ENCODE data around the gene LAPTM5. TPM values are rescaled to one million over a fixed set of nuclear protein-coding genes. Genes with fewer than 3 reads are reported as not detected.

Gene LAPTM5
- total RNA-seq, 1 donor from 2014 or later = 39.8 TPM

GRCh38 chr1:30734580-30734979, 23.0 kb downstream of the LAPTM5 start:
- no peaks in the 10 kb centered on the region for H3K4me1 ChIP-seq
- intact Hi-C loops (cut with DNase I) = no loop called here
- H3K9me3 ChIP-seq = no peaks in the 10 kb centered on the region
- H3K27me3 ChIP-seq = no peaks in the 10 kb centered on the region
- H3K36me3 ChIP-seq = no peaks in the 10 kb centered on the region
- no peak overlapping the region for H3K4me3 ChIP-seq
- H3K27ac ChIP-seq = no peak overlapping the region
- DNase-seq (ENCODE audit: extremely low spot score in 2 of 2) = no peak
- TF ChIP-seq, protein P1, sequence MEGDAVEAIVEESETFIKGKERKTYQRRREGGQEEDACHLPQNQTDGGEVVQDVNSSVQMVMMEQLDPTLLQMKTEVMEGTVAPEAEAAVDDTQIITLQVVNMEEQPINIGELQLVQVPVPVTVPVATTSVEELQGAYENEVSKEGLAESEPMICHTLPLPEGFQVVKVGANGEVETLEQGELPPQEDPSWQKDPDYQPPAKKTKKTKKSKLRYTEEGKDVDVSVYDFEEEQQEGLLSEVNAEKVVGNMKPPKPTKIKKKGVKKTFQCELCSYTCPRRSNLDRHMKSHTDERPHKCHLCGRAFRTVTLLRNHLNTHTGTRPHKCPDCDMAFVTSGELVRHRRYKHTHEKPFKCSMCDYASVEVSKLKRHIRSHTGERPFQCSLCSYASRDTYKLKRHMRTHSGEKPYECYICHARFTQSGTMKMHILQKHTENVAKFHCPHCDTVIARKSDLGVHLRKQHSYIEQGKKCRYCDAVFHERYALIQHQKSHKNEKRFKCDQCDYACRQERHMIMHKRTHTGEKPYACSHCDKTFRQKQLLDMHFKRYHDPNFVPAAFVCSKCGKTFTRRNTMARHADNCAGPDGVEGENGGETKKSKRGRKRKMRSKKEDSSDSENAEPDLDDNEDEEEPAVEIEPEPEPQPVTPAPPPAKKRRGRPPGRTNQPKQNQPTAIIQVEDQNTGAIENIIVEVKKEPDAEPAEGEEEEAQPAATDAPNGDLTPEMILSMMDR (IDR thresholded peaks at IDR 0.05) = no peak
- no peak for TF ChIP-seq POLR2A (IDR thresholded peaks at IDR 0.05)
- TF ChIP-seq POLR2AphosphoS5 (IDR thresholded peaks at IDR 0.05; ENCODE audit: insufficient read depth in 1 of 2, low read depth in 1 of 2) = no peak

- Histone ChIP-seq H3K27me3 (no peaks in the 10 kb centered on the region), H3K36me3 (no peaks in the 10 kb centered on the region), H3K27ac (no peak overlapping the region), H3K4me1 (no peaks in the 10 kb centered on the region), H3K4me3 (no peak overlapping the region), H3K9me3 (no peaks in the 10 kb centered on the region)
- DNase-seq (ENCODE audit: extremely low spot score in 2 of 2) = no peak
- TF ChIP-seq POLR2AphosphoS5 (IDR thresholded peaks at IDR 0.05; ENCODE audit: insufficient read depth in 1 of 2, low read depth in 1 of 2) (no peak), POLR2A (IDR thresholded peaks at IDR 0.05) (no peak)
- TF ChIP-seq, protein P1 (IDR thresholded peaks at IDR 0.05) = no peak
- intact Hi-C loops (cut with DNase I) = no loop called here
These were observed 23.5 kb downstream of the LAPTM5 start for GRCh38 chr1:30734106-30734505.

- DNase-seq (ENCODE audit: extremely low spot score in 2 of 2) = no peak
- H3K27me3 ChIP-seq = no peaks in the 10 kb centered on the region
- no peaks in the 10 kb centered on the region for H3K9me3 ChIP-seq
- H3K4me1 ChIP-seq = no peaks in the 10 kb centered on the region
- no peaks in the 10 kb centered on the region for H3K36me3 ChIP-seq
- no peak overlapping the region for H3K4me3 ChIP-seq
- intact Hi-C loops (cut with DNase I) = no loop called here
- no peak overlapping the region for H3K27ac ChIP-seq
- TF ChIP-seq, protein P1 (IDR thresholded peaks at IDR 0.05) = no peak
- TF ChIP-seq POLR2A (IDR thresholded peaks at IDR 0.05) (no peak), POLR2AphosphoS5 (IDR thresholded peaks at IDR 0.05; ENCODE audit: insufficient read depth in 1 of 2, low read depth in 1 of 2) (no peak)
These were observed 24.1 kb downstream of the LAPTM5 start for GRCh38 chr1:30733493-30733892.

DNA sequence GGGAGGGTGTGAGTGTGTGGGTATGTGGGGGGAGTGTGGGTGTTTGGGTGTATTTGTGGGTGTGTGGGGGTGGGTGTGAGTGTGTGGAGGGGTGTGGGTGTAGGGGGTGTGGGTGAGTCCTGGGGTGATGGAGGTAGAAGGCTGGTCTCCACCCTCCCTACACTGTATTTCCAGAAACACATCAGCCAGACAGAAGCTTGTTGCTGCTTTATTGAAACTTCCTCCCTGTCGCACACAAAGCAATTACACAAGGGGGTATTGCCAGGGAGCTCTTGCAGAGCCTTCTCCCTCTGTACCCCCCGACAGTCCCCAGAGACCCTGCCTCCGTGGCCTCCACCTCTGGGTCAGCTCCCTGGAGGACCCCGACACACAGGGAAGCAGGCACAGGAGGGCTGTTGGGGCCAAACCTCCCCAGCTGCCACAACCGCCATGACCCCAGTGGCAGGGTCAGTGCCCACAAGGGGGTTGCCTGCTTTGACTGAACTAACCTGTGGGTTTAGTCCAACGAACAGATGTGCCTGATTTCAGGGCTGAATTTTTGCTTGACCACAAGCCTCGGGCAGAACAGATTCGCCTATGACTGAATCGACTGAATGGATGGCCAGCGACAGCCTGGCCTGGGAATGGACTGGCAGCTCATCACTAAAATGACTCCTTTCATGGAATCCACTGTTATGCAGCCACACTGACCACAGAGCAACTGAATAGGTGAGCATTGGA, 25.1 kb downstream of the LAPTM5 start:
- Histone ChIP-seq H3K27ac (no peak overlapping the region), H3K4me3 (no peak overlapping the region), H3K27me3 (no peaks in the 10 kb centered on the region), H3K4me1 (no peaks in the 10 kb centered on the region), H3K36me3 (no peaks in the 10 kb centered on the region), H3K9me3 (no peaks in the 10 kb centered on the region)
- no peak for DNase-seq (ENCODE audit: extremely low spot score in 2 of 2)
- intact Hi-C loops (cut with DNase I) = no loop called here
- TF ChIP-seq, protein P1 (IDR thresholded peaks at IDR 0.05) = no peak
- TF ChIP-seq POLR2AphosphoS5 (IDR thresholded peaks at IDR 0.05; ENCODE audit: insufficient read depth in 1 of 2, low read depth in 1 of 2) (no peak), POLR2A (IDR thresholded peaks at IDR 0.05) (no peak)

DNA sequence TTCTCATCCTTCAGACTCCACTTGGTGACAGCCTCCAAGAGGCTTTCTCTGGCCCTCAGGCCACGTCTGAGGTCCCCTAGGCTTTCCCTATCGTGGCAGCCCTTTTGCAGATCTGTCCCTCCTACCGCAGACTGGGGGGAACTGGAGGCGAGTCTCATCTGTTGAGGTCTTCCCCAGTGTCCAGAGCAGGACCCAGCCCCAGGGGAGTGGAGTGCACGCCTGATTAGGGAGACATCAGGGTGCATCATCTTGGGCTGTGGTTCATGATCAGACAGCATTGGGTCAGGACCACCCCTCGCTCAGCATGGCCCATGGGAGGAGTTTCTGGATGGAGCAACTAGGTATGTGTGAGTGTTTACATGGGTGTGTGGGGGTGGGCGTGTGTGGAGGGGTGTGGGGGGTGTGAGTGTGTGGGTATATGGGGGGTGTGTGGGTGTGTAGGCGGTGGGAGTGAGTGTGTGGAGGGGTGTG, 25.7 kb downstream of the LAPTM5 start:
- no peaks in the 10 kb centered on the region for H3K27me3 ChIP-seq
- DNase-seq (ENCODE audit: extremely low spot score in 2 of 2) = no peak
- H3K27ac ChIP-seq = no peak overlapping the region
- no peak overlapping the region for H3K4me3 ChIP-seq
- no peaks in the 10 kb centered on the region for H3K4me1 ChIP-seq
- TF ChIP-seq, protein P1 (IDR thresholded peaks at IDR 0.05) = no peak
- no peak for TF ChIP-seq POLR2A (IDR thresholded peaks at IDR 0.05)
- TF ChIP-seq POLR2AphosphoS5 (IDR thresholded peaks at IDR 0.05; ENCODE audit: insufficient read depth in 1 of 2, low read depth in 1 of 2) = no peak
- intact Hi-C loops (cut with DNase I) = no loop called here
- H3K36me3 ChIP-seq = no peaks in the 10 kb centered on the region
- no peaks in the 10 kb centered on the region for H3K9me3 ChIP-seq

Measured in vagina (tissue), 2 donors.